Astrocyte (in vitro differentiated cells and primary cell): ENCODE data around the gene NRAP.

ENCODE experiments used
- EZH2 ChIP-seq: IDR thresholded peaks from 2 replicates; pipeline ENCODE4 v1.6.1; 2012; ENCODE audit warnings: mild to moderate bottlenecking, low read length, inconsistent platforms; ENCODE audit not compliant: insufficient read depth
- TF ChIP-seq, protein P1 (sequence below): IDR thresholded peaks from 2 replicates; pipeline ENCODE4 v1.5.1; 2011; ENCODE audit warnings: low read depth, mild to moderate bottlenecking, inconsistent platforms, low read length, moderate library complexity; ENCODE audit not compliant: insufficient read depth

DNA sequence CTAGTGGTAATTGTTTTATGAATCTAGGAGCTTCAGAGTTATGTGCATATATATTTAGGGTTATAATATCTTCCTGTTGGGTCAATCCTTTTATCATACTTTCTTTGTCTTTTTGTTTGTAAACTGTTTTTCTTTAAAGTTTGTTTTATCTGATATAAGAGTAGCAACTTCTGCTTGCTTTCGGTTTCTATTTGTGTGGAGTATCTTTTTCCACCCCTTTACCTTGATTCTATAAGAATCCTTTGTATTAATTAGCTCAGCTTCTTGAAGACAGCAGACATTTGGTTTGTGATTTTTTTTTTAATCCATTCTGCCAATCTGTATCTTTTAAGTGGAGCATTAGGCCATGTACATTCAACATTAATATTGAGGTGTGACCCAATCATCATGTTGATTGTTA lies 25.2 kb upstream of the NRAP start:
- TF ChIP-seq, protein P1, sequence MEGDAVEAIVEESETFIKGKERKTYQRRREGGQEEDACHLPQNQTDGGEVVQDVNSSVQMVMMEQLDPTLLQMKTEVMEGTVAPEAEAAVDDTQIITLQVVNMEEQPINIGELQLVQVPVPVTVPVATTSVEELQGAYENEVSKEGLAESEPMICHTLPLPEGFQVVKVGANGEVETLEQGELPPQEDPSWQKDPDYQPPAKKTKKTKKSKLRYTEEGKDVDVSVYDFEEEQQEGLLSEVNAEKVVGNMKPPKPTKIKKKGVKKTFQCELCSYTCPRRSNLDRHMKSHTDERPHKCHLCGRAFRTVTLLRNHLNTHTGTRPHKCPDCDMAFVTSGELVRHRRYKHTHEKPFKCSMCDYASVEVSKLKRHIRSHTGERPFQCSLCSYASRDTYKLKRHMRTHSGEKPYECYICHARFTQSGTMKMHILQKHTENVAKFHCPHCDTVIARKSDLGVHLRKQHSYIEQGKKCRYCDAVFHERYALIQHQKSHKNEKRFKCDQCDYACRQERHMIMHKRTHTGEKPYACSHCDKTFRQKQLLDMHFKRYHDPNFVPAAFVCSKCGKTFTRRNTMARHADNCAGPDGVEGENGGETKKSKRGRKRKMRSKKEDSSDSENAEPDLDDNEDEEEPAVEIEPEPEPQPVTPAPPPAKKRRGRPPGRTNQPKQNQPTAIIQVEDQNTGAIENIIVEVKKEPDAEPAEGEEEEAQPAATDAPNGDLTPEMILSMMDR: no peak
- no peak for TF ChIP-seq EZH2
